ENCODE results near the gene PLEKHA4.

Gene PLEKHA4

DNA sequence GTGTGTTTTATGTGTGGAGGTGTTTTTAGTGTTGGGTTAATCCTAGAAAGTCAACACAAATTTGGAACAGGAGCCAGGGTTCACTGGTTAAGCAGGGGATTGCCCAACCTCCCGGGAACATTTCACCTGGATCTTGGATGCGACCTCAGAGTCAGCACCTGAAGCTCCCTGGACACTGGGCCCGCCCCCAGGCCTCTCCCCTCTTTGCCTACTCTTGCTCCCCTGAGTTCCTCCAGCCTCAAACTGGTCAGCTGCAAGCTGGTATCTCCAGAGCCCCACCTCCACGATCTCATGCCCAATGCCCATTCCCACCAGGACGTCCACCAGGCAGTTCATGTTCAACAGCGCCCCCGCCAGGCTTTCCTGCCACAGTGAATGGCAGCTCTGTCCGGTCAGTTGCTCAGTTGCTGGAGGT lies 41.8 kb downstream of the PLEKHA4 start:
- no peak for DNase-seq (ENCODE audit: low read depth)

DNA sequence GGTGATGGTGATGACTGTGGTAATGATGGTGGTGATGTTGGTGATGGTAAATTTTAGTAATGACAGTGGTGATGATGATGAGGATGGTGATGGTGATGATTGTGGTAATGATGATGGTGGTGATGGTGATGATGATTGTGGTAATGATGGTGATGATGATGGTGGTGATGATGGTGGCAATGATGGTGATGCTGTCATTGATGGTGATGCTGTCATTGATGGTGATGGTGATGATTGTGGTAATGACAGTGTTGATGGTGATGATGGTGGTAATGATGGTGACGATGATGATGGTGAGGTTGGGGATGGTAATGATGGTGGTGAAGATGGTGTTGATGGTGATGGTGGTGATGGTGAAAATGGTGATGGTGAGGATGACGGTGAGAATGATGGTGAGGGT lies 45.9 kb downstream of the PLEKHA4 start:
- DNase-seq (ENCODE audit: low read depth), result no peak

DNA sequence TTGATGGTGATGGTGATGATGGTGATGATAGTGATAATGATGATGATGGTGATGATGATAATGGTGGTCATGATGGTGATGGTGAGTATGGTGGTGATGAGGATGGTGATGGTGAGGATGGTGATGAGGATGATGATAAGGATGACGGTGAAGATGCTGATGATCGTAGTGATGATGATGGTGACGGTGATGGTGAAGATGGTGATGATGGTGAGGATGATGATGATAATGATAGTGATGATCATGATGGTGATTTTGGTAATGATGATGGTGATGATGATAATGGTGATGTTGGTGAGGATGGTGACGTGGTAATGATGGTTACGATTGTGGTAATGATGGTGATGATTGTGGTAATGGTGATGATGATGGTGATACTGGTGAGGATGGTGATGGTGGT lies 46.8 kb downstream of the PLEKHA4 start:
- DNase-seq (ENCODE audit: low read depth), result no peak

DNA sequence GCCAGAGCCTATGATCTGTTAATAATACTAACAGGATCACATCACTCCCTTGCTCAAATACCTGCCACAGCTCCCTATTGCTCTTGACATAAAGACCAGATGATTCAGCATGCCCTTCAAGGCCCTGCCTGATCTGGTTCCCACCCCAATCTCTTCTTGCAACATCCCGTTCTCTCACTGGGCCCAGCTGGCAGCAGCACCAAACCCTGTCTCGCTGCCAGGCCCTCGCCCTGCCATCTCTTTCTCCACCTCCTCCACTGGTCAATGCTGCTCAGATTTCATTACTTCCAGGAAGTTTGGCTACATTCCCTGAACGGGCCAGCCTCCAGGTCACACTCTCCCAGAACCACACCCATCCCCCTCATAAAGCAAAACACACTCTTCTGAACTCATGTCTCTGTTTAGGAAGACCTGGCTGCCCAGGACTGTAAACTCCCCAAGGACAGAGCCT lies 49.0 kb downstream of the PLEKHA4 start:
- no peak for DNase-seq (ENCODE audit: low read depth)

DNA sequence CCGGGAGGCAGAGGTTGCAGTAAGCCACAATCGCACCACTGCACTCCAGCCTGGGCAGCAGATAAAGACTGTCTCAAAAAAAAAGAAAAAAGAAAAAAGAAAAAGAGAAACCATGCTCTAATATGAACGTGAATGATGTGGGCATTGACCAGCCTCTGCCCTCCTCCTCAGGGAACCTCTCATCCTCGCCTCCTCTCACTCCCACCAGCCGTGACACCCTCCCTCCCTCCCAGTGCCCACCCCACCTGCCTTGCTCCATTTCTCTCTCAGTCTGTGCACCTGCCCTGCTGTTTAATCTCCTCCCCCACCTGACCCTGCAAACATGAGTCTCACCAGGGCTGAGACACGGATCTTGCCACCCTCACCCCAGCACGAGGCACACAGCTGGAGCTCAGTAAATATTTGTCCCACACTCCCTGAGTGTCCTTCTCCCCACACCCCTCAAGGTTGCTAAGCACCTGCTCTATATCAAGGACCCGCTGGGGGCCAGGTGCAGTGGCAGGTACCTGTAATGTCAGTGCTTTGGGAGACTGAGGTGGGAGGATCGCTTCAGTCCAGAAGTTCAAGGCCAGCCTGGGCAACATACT lies 50.1 kb downstream of the PLEKHA4 start:
- DNase-seq (ENCODE audit: low read depth), result no peak

DNA sequence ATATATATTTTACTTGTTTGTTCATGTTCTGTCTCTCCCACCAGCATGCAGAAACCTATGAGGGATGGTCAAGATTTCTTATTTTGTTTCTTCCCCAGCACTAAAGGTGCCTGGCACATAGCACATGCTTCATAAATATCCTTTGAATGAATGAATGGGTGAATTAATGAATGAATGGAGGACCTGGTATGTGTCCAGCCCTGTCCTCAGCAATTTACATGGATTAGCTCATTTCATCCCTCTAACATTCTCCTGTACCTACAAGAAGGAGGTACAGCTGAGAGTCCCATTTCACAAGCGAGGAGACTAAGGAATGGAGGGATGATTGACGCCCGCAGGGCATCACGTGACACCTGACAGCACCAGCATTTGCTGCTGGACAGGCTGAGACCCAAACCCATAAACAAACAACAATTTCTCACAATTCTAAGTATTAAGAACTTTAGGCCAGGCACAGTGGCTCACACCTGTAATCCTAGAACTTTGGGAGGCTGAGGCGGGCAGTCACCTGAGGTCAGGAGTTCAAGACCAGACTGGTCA lies 50.8 kb downstream of the PLEKHA4 start:
- DNase-seq (ENCODE audit: low read depth), result no peak

DNA sequence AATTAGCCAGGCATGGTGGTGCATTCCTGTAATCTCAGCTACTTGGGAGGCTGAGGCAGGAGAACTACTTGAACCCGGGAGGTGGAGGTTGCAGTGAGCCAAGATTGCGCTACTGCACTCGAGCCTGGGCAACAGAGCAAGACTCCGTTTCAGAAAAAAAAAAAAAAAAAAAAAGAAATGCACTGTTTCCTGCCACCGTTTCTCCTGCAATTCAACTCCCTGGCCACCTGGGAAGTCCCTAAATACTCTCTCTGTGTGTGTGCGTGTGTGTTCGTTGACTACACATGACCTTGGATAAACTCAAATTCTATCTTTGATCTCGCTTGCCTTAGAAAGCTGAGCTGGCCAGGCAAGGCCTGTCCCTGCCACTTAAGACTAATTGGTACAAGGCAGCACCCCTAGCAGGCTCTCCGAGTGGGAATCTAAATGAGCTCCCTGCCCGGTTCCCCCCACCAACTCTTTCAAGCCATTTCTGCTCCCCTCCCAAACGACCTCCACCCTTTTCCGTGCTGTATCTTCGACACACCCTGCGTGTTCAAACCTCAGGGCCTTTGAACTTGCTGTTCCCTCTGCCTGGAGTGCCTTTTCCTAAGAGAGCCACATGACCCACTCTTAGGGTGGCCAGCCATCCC lies 52.4 kb downstream of the PLEKHA4 start:
- no peak for DNase-seq (ENCODE audit: low read depth)

DNA sequence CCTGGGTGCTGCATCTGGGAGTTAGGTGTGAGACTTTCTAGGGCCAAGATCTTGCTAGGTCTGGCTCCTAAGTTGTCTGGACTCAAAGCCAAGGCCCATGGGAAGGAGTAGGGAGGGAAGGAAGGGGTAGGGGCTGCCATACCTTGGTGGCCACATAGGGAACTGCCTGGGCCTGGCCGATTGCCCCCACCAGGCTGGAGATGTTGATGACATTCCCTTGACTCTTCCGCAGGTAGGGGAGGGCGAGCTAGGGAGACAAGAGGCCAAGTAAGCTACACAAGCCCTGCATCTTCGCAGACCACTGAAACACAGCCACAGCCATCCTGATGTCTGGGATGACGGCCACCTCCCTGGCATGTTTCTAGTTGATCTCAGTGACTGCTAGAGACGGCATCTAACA lies 53.5 kb downstream of the PLEKHA4 start:
- DNase-seq (ENCODE audit: low read depth), result no peak

DNA sequence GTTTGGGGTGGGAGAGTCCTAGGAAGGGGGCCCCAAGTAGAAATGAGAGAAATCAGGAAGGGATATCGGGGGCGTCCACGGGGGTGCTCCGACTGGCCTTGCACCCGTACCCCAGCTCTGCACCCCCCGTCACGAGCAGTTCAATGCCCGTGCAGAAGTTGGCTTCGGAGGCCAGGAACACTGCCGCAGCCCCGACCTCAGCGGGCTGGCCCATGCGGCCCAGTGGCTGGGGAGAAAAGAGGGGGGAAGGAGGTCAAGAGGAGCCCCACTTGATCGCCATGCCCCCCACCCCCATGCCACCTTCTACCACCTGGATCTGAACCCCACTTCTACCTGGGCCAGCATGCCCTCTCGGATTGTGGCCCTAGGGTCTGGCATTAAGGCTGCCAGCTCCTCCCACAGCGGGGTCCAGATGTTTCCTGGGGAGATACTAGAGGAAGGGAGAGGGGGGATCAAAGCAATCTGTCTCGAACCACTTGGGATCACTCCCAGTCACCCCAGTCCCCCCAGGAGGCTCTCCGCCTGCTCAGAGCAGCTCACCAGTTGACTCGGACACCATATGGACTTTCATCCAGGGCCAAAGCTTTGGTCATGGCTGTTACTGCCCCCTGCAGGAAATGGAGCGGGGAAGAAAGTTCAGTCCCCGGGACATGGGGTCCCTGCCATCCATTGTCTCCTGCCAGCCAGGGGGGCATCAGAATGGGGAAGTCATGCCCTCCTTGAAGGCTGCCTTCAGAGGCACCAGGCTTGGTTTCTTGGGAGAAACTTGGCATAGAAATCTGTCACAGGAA lies 55.1 kb downstream of the PLEKHA4 start:
- no peak for DNase-seq (ENCODE audit: low read depth)

DNA sequence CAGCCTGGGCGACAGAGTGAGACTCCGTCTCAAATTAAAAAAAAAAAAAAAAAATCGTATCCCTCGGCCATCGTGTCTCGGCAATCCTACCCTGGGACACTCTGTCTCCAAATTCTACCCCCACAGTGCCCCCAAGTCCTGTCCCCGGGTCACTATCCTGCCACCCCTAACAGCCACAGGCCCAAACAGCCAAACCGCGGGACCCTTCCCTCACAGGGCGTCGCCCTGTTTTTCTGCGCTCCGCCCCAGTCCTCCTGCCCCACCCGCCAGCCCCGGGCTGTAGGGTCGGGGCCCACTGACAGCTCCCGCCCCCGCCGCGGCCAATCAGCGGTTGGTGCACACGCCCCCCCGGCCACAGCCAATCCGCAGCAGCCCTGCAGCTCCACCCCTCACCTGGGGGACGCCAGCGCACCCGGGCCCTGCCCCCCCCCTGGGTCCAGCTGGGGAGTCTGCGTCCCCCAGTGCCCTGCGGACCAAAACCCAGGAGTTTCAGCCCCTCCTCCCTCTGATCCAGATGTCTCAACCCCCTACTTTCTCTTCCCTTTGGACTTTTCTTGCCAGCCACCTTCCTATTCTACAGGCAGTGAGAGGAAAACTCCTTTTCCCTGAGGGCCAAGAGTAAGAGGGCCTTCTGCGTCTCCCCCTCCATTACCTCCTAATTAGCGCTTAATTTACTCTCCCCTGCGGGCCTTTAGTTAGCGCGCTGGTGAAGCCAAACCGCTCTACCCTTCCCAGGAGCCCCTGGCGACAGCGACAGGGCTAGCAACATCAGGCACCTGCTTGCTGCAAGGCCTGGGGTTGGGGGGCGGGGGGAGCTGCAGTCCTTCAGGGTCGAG lies 56.1 kb downstream of the PLEKHA4 start:
- DNase-seq (ENCODE audit: low read depth), result peak; percentile 47

DNA sequence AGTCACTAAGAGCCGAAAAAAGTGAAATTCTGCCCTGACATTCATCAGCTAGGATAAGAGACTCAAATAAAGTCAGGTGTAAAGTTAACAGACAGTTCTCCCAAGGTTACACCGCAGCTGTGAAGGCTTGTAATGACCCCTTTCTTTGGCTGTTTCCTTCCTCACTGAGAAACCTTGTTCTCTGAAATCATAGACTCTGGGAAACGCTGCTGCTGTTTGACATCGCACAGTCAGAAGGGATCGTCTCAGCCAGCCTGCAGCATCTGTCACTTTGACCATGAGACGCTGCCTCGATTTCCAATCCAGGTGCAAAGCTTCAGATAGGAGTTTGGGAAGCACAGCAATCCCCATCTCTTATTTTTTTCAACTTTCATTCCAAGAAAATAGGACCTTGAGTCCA lies 58.3 kb downstream of the PLEKHA4 start:
- no peak for DNase-seq (ENCODE audit: low read depth)

DNA sequence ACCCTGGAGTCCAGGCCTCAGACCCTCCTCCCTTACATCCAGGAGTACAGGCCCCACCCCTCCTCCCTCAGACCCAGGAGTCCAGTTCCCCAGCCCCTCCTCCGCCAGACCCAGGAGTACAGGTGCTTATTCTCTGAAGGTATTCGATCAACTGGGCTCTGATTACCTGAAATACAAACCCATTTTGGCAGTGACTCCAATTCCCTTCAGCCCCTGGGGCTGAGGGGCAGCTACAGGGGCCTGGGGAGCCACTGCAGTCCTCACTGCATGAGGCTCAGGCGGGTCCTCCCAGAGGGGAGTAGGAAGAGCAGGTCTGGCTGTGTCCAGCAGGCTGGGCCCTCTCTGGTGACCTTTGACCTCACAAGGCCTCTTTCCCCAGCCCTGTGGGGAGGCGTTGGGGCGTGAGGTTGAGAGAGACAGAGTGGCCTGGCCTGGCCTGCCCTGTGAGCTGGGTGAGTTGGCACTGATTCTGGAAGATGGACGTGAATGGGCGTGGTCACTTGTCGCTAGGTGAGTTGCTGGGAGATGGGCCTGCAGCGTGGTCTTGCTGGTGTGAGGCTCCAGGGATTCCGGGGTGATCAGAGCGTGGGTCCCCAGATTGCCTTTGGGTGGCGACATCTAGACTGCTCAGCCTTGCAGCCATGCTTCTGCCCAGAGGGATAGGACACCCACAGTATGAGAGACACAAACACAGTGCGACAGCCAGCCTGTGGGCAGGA lies 60.7 kb downstream of the PLEKHA4 start:
- DNase-seq (ENCODE audit: low read depth), result no peak

DNA sequence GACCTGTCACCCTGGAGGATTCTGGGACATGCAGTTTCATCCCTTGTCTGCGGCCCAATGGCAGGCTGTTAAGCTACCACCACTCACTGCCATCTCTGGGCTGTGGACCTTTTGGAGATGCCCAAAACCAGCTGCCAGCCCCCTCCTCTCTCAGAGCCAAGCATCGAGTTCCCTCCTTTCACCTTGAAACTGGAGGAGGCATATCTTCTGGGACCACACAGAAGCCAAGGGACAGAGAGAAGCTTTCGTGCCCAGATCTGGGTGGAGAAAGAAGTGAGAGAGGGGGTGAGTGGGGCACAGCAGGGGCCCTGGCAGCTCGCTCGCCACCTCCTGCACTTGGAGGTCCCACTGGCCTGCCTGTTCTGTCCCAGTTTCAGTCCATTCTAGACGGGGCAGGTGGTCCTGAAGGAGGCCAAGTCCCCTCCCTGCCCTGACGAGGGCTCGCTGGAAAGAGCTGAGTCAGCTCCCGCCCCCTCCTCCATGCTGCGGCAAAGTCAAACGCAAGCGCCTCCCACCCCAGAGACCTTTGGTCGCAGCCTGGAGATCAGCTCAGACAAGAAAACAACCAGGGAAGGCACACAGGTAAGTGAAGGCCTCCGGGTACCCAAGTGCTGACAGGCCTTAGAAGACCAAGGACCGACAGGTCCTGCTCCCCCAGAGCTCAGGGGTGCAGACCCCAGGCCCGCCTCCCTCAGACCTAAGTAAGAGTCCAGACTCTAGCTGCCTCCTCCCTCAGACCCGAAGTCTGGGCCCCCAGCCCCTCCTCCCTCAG lies 61.4 kb downstream of the PLEKHA4 start:
- no peak for DNase-seq (ENCODE audit: low read depth)

DNA sequence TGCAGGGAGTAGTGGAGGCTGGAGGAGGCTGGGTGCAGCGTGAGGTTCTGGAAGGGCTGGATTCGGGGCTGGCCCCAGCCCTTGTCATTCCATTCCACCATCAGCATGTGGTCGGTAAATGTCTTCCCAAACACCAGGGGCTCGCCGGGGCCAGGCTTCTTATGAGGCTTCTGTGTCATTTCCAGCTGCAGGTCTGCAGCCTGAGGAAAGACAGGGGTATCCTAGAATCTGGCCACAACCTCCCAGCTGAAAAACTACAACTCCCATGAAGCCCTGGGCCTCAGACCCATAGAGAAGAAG lies 61.9 kb downstream of the PLEKHA4 start:
- no peak for DNase-seq (ENCODE audit: low read depth)

DNA sequence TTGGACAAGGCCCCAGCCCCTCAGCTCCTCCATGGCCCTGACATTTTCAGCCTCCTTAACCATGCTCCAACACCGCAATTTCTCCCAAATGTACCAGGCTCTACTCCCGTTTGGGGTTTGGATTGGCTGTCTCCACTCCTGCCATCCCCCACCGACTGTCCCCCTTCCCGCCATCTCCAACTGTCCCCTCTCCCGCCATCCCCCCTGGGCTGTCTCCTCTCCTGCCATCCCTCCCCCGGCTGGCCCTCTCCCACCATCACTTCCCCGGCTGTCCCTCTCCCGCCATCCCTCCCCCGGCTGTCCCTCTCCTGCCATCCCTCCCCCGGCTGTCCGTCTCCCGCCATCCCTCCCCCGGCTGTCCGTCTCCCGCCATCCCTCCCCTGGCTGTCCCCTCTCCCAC lies 63.0 kb downstream of the PLEKHA4 start:
- no peak for DNase-seq (ENCODE audit: low read depth)

DNA sequence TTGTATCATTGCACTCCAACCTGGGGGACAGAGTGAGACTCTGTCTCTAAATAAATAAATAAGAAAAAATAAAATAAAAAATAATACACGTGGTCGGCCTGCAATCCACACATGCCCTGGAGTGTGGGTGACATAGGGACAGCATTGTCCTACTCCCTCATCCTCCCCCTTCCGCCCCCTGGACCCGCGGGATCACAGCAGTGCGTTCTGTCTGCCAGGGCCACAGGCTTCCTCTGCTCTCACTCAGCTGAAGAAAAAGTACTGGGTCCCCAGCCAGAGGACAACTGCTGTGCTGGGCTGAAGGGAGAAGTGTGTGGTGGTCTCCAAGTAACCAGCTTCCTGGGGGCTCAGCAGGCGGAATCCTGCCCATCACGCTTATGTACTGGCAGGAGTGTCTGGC lies 63.9 kb downstream of the PLEKHA4 start:
- no peak for DNase-seq (ENCODE audit: low read depth)

DNA sequence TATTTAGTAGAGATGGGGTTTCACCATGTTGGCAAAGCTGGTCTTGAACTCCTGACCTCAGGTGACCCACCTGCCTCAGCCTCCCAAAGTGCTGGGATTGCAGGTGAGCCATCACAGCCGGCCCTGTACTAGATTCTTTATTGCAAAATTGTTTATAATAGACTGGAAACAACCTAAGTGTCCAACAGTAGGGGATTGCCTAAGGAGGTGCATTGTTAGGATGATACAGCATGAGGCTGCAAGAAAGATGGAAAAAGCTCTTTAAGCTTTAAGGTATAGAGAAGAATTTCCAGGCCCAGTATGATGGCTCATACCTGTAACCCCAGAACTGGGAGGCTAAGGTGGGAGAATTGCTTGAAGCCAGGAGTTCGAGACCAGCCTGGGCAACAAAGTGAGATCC lies 65.8 kb downstream of the PLEKHA4 start:
- DNase-seq (ENCODE audit: low read depth), result no peak

DNA sequence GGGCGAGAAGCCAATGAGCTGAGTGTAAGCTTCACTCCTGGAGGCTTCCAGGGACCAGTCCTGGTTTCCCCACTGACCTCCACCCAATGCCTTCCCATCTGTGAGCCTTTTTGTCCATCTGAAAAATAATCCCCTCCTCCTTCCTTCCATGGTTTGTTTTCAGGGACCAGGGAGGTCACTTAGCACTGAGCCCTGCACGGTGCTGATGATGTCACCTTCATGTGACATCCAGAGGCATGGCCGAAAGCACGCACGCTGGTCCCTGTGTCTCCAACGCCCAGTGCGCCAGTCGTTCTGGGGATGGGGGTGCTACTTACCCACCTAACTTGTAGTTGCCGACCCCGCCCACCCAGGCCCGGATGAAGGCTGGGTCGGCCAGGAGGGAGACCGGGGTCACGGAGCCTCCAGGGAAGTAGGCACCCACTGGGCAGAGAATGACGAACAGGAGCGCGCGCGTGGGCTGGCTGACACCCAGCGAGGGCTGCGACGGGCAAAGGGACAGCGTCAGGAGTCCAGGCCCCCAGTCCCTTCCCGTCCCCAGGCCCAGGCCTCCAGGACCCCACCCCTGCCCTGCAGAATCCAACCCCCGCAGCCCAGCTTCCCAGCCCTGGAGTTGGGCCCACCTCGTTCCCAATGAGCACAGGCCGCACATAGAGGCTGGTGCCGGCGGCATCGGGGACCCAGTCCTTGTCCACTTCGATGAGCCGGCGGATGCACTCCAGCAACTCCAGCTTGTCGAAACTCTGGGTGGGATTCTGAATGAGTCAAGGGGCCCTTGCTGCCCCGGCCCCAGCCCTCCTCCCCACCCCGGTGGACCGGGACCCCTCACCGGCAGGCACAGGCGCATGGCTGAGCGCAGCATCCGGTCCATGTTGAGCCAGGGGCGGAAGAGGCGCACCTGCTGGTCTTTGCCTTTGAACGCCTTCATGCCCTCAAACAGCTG lies 68.8 kb downstream of the PLEKHA4 start:
- no peak for DNase-seq (ENCODE audit: low read depth)

DNA sequence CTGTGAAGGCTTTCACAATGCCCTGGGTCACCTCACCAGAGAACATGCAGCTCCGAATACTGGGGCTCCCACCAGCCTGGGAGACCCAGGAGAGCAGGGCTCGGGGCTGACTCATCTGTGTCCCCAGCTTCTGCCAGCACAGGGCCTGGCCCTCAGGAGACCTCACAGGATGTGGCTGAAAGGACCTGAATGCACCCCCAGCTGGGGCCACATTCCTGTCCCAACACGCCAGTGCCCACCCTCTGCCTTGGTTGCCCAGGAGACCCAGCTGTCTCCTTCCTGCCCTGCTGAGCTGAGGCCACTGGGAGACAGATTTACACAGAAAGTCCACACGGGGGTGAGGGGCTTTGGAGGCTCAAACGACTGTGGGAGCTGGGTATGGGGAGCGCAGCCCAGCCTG lies 69.5 kb downstream of the PLEKHA4 start:
- DNase-seq (ENCODE audit: low read depth), result no peak

DNA sequence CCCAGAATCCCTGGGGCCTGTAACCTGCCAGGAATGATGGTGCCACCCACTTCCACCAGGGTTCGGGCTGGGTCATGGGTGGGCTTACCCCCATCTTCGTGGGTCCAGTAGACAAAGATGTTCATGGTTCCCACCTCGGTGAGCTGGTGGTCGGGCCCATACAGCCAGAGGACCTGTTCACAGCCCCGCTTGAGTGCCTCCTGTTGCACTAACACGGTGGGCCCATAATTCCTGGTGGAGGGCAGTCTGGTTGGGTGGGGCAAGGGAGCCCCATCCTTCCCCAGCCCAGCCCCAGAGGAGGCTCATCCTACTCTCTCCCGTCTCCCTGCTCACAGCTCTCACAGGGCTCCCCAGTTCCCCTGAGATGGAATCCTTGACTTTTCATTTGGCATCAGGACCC lies 71.3 kb downstream of the PLEKHA4 start:
- DNase-seq (ENCODE audit: low read depth), result no peak

Data from activated T-helper 1 cell treated with Interleukin-2 at 50 U/mL for 16 hours (primary cell).